Measurements from ENCODE around the gene PHACTR3. TPM values are rescaled to one million over a fixed set of nuclear protein-coding genes. Genes with fewer than 3 reads are reported as not detected.
A peak's percentile ranks its signal among the peaks of the same experiment; 100 is the strongest.

The PHACTR3 gene
- polyA plus RNA-seq, 1 donor, result 5.5 TPM

DNA sequence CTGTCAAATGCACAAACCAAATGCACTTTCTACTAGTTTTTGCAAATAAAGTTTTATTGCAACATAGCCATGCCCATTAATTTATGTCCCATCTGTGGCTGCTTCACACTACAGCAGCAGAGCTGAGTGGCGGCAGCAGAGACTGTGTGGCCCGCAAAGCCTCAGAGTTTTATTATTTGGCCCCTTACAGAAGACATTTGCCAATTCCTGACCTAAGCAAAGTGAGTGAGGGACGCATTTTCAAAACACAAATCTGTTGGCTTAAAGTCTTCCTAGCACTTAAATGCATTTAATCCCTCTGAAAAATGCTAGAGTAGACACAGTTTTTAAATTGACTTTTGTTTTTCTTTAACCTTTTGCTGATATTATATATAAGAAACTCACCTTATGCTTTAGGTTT, 126.4 kb downstream of the PHACTR3 start:
- no peak for DNase-seq (ENCODE audit: low read depth)

DNA sequence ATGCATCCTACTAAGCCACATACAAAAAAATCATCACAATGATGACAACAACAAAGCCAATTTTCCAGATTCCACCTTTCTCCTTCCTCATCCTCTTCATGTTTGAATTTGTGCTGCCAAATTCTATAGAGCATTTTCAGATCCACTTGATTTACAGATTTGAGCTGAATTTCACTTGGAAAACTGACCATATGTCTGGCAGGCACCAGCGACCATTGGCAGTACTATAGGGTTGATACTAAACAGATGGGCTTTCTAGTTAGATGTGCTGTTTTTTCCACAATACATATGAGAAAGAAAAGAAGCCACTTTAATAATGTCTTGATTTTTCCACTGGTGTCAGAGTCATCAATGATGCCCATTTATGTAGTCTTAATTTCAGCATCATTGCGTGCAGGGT, 127.0 kb downstream of the PHACTR3 start:
- peak; percentile 62 for DNase-seq (ENCODE audit: low read depth)

- DNase-seq (ENCODE audit: low read depth), result no peak
These were observed 129.0 kb downstream of the PHACTR3 start for GRCh38 chr20:59733351-59733750.

- no peak for DNase-seq (ENCODE audit: low read depth)
These were observed 131.1 kb downstream of the PHACTR3 start for GRCh38 chr20:59735486-59735885.

- DNase-seq (ENCODE audit: low read depth), result no peak
These were observed 131.6 kb downstream of the PHACTR3 start for GRCh38 chr20:59735917-59736316.

DNA sequence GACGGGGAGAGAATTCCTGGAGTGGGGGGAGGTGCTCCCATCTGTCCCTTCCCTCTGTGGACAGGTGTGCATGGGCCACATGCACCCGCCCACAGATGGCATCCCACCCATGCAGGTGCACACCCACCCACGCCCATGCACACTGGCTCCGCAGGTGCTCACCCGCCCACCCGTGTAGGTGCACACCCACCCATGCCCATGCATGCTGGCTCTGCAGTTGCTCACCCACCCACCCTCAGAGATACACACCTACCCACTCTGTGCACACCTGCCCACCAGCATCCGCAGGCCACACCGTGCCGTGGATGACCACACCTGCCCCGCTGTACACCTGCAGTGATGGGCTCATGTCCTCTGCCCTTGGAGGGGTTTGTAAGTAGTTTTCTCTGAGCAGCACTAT, 132.0 kb downstream of the PHACTR3 start:
- no peak for DNase-seq (ENCODE audit: low read depth)

- DNase-seq (ENCODE audit: low read depth), result no peak
These were observed 132.8 kb downstream of the PHACTR3 start for GRCh38 chr20:59737073-59737666.

DNA sequence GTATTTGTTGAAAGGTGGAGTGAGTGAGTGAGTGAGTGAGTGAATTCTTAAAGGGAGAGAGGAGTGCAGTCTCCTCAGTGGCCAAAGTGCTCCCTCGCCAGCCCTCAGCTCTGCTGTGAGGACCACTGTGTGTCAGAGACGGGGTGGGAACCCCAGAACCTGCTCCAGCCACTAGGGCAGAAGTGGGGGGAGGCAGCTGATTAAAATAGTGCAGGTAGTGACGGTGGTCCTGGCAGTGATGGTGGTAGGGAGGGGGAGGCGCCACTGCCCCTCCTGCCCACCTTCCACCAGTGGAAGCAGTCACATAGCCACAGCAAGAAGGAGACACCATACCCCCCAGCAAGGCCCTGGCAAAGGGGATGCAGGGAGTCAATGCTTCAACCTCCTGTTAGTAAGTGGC, 133.5 kb downstream of the PHACTR3 start:
- no peak for DNase-seq (ENCODE audit: low read depth)

GRCh38 chr20:59738851-59739250, 134.5 kb downstream of the PHACTR3 start:
- DNase-seq (ENCODE audit: low read depth), result no peak

DNA sequence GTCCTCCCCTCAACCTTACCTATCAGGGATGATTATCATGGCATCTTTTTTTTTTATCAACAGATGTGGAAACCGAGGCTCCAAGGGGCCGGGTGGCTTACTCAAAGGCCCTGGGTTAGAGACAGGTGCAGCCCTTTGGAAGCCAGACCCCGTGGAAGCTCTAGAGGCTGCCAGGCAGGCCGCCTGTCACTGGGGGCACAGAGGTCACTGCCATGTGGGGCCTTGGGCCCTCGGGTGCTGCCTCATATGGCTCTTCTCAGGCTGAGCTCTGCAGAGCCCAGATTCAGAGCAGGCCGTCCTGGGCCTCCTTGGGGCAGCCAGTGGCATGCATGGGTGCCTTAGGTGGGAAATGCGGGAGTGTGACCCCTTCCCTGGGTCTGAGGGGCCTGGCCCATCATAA, 136.3 kb downstream of the PHACTR3 start:
- DNase-seq (ENCODE audit: low read depth), result no peak

DNA sequence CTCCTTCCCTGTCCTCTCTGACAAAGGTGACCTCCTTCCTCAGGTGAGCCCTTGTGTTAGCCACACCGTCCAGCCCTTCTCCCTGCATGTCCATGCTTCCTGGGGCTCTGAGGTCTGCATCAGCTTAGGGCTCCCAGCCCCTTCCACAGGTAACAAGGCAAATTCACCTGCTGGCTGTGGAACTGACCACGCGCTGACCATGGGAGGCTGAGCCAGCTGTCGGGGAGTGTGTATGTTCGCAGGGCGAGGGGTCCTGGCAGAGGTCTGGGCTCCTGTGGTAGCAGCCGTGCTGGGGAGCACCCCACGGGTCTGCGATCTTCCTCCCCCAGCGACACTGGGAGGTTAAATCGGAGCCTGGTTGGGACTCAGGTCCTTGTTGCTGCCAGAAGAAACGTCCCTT, 136.7 kb downstream of the PHACTR3 start:
- DNase-seq (ENCODE audit: low read depth), result no peak

DNA sequence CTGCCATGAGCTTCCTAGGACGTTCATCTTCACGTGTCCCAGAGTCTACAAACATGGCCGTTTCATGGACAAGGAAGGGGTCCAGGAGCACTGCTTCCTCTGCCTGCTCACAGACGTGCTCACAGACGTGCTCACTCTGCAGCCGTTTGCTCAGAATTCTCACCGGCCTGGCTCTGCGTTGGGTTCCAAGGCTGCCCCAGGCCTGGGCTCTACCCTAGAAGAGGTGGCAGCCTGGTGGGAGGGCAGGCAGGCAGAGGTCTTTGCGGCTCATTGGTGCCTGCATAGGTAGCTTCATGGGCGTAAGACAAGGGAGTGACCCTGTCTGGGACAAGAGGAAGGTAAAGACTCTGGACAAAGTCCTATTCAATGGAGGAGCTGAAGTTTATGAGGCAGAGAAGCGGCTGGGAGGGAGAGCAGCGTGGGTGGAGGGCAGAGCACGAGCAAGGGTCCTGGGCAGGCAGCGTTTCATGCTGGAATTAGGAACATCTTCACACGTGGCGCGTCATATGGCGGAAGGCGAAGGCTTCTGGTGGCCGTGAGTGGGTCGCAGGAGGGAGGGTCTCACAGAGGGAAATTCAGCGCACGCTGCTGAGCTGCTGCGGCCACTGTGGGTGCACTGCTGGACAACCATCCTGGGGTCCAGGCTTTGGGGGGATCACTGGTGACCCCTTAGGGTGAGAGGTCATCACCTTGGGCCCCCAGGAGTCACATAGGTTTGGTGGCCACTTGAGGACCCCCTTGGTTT, 138.2 kb downstream of the PHACTR3 start:
- no peak for DNase-seq (ENCODE audit: low read depth)

DNA sequence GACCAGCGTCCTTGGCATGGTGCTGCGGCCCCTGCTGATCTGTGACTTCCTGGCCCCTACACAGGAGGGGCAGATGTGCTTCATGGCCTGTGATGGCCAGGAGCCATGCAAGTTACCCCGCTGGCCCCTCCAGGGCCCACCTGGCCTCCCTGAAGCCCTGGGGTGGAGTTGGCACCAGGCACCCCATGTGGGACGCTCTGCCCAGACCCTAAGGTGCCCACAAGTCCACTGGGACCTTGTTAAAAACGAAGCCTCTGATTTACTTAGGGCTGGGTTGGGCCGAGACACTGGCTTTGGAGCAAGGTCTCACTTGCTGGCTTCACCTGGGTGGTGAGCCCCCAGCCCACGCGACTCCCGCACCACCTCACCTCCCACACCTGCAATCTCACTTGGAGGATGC, 139.0 kb downstream of the PHACTR3 start:
- DNase-seq (ENCODE audit: low read depth), result no peak

GRCh38 chr20:59743767-59744485, 139.6 kb downstream of the PHACTR3 start:
- no peak for DNase-seq (ENCODE audit: low read depth)

DNA sequence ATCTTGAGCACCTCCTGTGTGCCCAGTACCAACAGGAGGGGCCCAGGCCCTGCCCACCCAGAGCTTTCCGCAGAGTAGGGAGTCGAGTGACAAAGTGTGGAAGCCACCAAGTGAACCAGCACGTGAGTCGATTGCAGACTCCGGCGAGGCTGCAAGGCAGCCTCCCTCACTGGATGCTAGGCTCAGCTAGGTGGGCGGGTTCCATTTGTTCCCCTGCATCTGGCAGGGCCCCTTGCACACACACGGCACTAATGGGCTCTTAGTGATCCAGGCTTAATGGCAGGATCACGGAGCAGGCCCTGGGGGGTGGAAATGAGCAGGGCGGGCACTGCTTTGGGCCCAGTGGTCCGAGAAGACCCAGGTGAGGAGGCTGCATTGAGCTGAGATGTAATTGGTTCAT, 140.4 kb downstream of the PHACTR3 start:
- DNase-seq (ENCODE audit: low read depth), result no peak

DNA sequence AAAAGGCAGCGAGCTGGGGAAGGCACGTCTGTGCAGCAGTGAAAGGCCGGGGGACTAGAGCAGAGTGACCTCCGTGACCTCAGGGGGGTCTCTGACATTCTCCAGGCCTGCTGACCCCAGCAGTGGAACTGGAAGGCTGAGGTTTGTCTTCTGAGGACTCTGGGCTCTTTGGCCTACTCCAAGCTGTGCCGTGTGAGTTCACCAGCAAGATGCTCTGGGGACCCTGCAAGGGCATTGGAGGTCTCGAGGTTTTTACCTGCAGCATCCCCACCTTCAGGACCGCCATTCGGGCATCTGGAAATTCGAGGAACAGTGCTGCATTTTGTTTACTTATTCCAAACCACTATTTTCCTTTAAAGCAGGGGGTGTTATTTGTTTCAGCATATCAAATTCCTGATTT, 140.9 kb downstream of the PHACTR3 start:
- DNase-seq (ENCODE audit: low read depth), result no peak

- no peak for DNase-seq (ENCODE audit: low read depth)
These were observed 141.4 kb downstream of the PHACTR3 start for GRCh38 chr20:59745716-59746115.

GRCh38 chr20:59746155-59746554, 141.8 kb downstream of the PHACTR3 start:
- DNase-seq (ENCODE audit: low read depth), result no peak

DNA sequence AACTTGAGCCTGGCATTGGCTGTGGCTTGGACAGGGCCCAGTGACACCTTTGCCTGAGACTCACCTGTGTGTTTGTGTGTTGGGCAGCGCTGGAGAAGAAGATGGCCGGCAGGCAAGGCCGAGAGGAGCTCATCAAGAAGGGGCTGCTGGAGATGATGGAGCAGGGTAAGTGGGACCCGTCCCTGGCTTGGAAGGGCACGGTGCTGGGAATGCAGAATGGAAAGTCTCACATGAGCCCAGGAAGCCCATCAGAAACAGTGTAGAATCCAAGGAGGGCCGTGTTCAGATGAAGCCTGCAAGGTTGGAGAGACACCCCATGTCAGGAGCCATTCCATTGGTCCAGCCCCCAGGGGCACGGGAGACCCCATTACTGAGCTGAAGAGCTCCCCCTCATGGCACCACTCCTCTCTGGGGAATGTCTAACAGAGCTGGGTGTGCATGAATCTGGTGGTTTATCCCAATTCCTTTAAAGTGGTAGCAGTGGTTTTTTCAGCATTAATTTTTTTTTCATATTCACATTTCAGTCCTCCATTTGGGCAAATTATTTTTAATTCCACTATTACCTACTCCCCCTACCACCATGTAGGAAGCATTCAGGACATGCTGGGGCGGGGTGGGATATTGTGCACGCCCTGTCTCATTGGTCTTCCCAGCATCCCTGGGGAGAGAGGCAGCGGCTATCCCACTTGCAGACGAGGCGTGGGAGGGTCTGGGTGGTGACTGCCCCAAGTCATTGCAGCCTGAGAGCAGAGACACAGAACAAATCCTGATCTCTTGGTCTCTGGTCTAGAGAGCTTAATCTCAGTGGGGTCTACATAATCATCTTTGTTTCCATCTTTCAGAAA, 143.6 kb downstream of the PHACTR3 start:
- no peak for DNase-seq (ENCODE audit: low read depth)

GRCh38 chr20:59748619-59749191, 144.4 kb downstream of the PHACTR3 start:
- DNase-seq (ENCODE audit: low read depth), result peak; percentile 77

DNA sequence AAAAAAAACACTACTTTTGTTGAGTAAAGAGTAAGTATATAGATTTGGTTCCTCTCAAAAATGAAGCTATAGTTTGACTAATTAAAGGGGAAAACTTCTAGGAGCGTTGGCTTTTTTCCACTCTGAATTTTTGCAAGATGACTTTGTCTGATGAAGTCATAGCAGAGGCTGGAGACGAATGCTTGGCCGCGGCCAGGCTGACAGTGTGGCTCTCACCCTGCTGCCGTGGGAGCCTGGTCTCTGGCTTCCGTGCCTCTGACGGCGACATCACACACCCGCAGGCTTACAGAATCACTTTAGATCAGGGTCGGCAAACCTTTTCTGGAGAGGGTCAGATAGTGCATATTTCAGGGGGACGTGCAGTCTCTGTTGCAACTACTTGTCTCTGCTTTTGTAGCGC, 145.0 kb downstream of the PHACTR3 start:
- no peak for DNase-seq (ENCODE audit: low read depth)

Data from forelimb muscle (tissue), 1 donor.